Mesothelial cell of epicardium (in vitro differentiated cells): ENCODE measurements around the gene CASQ2. TPM values are rescaled to one million over a fixed set of nuclear protein-coding genes. Genes with fewer than 3 reads are reported as not detected.

Experiments
- DNase-seq, 2 experiments: peaks; one replicate each; pipeline ENCODE4 v3.0.0; 2021; ENCODE audit warnings: low spot score in 2 of 2; ENCODE audit not compliant: unreplicated experiment in 2 of 2
- H3K27ac Mint-ChIP-seq: 2 replicates; pipeline ENCODE4 v1.8.0; 2021; ENCODE audit warnings: mixed read lengths
- H3K27me3 Mint-ChIP-seq: 2 replicates; pipeline ENCODE4 v1.8.0; 2021; ENCODE audit warnings: low read depth, mixed read lengths
- H3K36me3 Mint-ChIP-seq: 2 replicates; pipeline ENCODE4 v1.8.0; 2021; ENCODE audit warnings: mixed read lengths
- H3K4me1 Mint-ChIP-seq: 2 replicates; pipeline ENCODE4 v1.8.0; 2021; ENCODE audit warnings: mixed read lengths
- H3K4me3 Mint-ChIP-seq: 2 replicates; pipeline ENCODE4 v1.8.0; 2021; ENCODE audit warnings: mild to moderate bottlenecking, moderate library complexity, mixed read lengths
- H3K9me3 Mint-ChIP-seq: 2 replicates; pipeline ENCODE4 v1.8.0; 2021; ENCODE audit warnings: mixed read lengths
- CTCF ChIP-seq: fragments of 200-600 bp; sonication (generic); IDR thresholded peaks from one replicate; pipeline ENCODE4 v1.5.0; 2021; ENCODE audit warnings: antibody characterized with exemption; ENCODE audit not compliant: unreplicated experiment
- total RNA-seq: library from RNA; stranded (reverse); gene quantifications from 3 replicates; pipeline ENCODE4 v1.2.1, GENCODE V29; 2021

The CASQ2 gene
- total RNA-seq, 1 donor from 2014 or later, result 0.13 TPM

DNA sequence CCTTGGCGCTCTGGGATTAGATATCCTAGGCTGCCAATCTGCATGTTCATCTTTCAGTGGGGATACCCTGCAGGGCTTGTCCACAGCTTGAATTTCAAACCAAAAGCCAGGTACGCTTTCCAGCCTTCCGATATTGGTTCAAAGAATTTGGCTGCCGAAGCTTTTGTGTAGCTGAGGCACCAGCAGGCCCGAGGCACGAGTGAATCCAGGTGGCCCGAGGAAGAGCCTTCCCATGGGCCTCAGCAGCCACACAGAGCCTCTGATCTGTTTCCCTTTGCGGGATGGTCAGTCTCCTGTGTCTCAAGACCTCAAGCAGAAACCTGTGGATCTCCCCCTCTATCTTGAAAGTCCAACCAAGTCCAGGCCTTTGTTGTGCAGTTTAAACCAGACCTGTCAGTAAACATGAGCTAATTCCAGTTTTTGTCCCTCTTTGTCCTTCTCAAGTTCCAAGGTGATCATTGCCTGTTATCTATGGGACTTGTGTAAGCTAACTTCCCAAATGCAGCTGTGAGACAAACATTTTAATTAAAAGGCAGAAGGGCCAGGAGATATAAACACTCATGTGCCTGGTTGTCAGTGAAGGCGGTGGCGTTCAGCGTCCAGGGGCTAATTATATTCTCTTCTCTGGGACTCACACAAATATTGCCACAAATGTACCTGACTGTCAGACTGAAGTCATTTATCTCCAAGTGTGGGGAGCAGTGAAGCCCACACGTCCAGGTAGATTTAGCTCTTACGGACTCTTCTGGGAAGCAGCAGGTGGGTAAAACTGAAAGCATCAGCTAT lies 96.1 kb downstream of the CASQ2 start:
- Mint-ChIP-seq H3K4me1 (peaks cover 21% of the 10 kb centered on the region), H3K27ac (no peak overlapping the region), H3K9me3 (peaks cover 5% of the 10 kb centered on the region), H3K4me3 (no peak overlapping the region), H3K27me3 (no peaks in the 10 kb centered on the region), H3K36me3 (peaks cover 24% of the 10 kb centered on the region)
- no peak for TF ChIP-seq CTCF
- no peak for DNase-seq

DNA sequence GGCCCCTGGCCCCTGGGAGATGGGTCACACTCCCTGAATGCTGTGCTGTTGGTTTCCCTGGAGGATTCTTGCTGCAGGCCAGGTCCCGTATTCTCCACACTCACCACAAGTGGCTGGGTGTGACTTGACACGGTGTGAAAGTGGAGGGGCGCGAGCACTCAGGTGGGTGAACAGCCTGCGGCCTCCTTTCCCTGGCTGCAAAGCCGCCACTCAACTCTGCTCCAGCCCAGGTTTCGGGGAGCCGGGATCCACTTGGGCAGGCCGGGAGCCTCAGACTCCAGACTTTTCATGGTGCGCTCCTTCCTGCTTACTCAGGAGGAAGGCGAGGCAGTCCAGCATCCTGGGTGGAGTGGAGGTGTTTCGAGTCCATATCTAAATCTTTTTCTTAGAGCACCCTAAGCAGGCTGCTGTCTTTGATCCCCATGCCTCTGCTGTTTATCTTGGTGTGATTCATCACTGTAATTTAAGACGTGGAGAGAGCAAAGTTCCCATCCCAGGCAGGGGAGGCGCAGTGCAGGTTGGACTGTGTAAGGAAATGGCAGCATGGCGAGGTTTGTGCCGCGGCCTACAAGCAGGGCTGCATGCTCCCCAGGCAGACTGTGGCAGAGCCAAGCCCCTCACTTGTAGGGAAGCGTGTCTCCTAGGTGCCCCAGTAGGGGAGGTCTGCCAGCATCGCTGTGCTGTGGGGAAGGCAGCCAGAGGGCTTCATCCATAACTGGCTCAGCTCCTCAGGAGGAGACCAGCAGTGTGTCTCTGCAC lies 97.2 kb downstream of the CASQ2 start:
- Mint-ChIP-seq H3K4me1 (peaks cover 14% of the 10 kb centered on the region), H3K9me3 (peaks cover 5% of the 10 kb centered on the region), H3K27ac (no peak overlapping the region), H3K4me3 (no peak overlapping the region), H3K27me3 (no peaks in the 10 kb centered on the region), H3K36me3 (peaks cover 28% of the 10 kb centered on the region)
- no peak for DNase-seq
- no peak for TF ChIP-seq CTCF

DNA sequence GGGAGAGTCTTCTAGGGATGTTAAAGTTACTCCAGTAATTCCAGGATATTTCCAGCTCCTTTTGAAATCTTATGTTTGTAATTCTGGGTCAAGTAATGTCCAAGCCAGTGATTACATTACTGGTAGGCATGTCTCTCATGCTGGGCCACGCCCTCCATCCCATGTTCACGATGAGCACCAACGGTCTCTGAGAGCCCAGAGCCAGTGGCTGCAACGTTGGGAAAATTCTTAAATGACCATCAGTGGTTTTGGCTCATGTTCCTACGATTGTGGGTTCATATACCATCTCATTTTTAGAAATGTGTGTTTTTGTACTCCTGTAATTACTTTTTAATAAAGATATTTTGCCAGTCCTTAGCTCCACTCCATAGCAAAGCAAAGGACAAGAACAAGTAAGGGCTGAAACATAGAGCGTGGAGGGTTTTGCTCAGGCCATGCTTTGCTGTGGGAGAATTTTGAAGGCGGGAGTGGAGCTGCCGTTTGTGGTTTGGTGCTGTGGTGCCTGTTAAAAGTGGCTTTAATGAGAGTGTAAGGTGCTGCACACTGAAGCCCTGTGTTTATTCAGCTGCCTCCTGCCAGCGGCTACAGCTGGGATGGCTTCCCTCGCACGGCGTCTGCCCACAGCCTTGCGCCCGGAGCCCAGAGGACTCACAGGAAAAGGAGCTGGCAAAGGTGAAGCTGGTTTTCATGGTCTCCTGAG lies 97.9 kb downstream of the CASQ2 start:
- Mint-ChIP-seq H3K27ac (no peak overlapping the region), H3K4me3 (no peak overlapping the region), H3K9me3 (peaks cover 5% of the 10 kb centered on the region), H3K36me3 (peaks cover 33% of the 10 kb centered on the region), H3K27me3 (no peaks in the 10 kb centered on the region), H3K4me1 (peaks cover 21% of the 10 kb centered on the region)
- TF ChIP-seq CTCF, result no peak
- no peak for DNase-seq

- Mint-ChIP-seq H3K4me3 (no peak overlapping the region), H3K27me3 (no peaks in the 10 kb centered on the region), H3K9me3 (peaks cover 5% of the 10 kb centered on the region), H3K4me1 (peaks cover 21% of the 10 kb centered on the region), H3K27ac (no peak overlapping the region), H3K36me3 (peaks cover 34% of the 10 kb centered on the region)
- TF ChIP-seq CTCF, result no peak
- no peak for DNase-seq
Measured at GRCh38 chr1:115669886-115670285, 98.6 kb downstream of the CASQ2 start.

GRCh38 chr1:115669002-115669673 lies 99.4 kb downstream of the CASQ2 start:
- H3K36me3 Mint-ChIP-seq, result peaks cover 33% of the 10 kb centered on the region
- peak overlapping the region; percentile 82 for H3K27ac Mint-ChIP-seq
- no peak overlapping the region for H3K4me3 Mint-ChIP-seq
- no peaks in the 10 kb centered on the region for H3K27me3 Mint-ChIP-seq
- TF ChIP-seq CTCF, result no peak
- peaks cover 5% of the 10 kb centered on the region for H3K9me3 Mint-ChIP-seq
- peaks cover 21% of the 10 kb centered on the region for H3K4me1 Mint-ChIP-seq
- no peak for DNase-seq
